Naive thymus-derived CD8-positive, alpha-beta T cell (primary cell): ENCODE results near the gene PRKCD. TPM values are rescaled to one million over a fixed set of nuclear protein-coding genes. Genes with fewer than 3 reads are reported as not detected.
A peak's percentile ranks its signal among the peaks of the same experiment; 100 is the strongest.

Experiments
- ATAC-seq, 2 donors: fragments of 150-1000 bp; cut with Tn5 transposase in 1 of 2; sonication (Bioruptor Pico), chemical (Tn5 transposase) in 1 of 2; 1 replicate in 1 of 2; 2 replicates in 1 of 2; pipeline ENCODE4 v1.10.0; 2021; ENCODE audit warnings: mild to moderate bottlenecking in 2 of 2, moderate library complexity in 2 of 2
- POLR2A ChIA-PET: fragments of 350-600 bp; sonication (Branson Sonifier 250); formaldehyde crosslinking; loops from one replicate; lab custom pipeline; 2021; ENCODE audit warnings: antibody characterized with exemption; lab: Charles Lee
- DNase-seq, 10 donors: peaks; one replicate each; pipeline versions ENCODE4 v3.0.0 to v3.0.0-alpha.2; 2020 to 2022
- H3K27ac Mint-ChIP-seq, 10 donors: one replicate each; pipeline ENCODE4 v1.8.0; 2020 to 2022; ENCODE audit warnings: mild to moderate bottlenecking in 10 of 10, mixed read lengths in 10 of 10, moderate library complexity in 4 of 10, inconsistent platforms in 1 of 10
- H3K27me3 Mint-ChIP-seq, 5 donors: one replicate each; pipeline ENCODE4 v1.8.0; 2021 to 2022; ENCODE audit warnings: mixed read lengths in 5 of 5
- H3K36me3 Mint-ChIP-seq, 3 donors: one replicate each; pipeline ENCODE4 v1.8.0; 2020 to 2022; ENCODE audit warnings: mixed read lengths in 3 of 3, mild to moderate bottlenecking in 2 of 3, inconsistent platforms in 1 of 3
- H3K4me1 Mint-ChIP-seq, 4 donors: one replicate each; pipeline ENCODE4 v1.8.0; 2021 to 2022; ENCODE audit warnings: mixed read lengths in 4 of 4
- H3K4me3 Mint-ChIP-seq, 10 donors: one replicate each; pipeline ENCODE4 v1.8.0; 2020 to 2022; ENCODE audit warnings: mild to moderate bottlenecking in 10 of 10, mixed read lengths in 10 of 10, moderate library complexity in 6 of 10, inconsistent platforms in 1 of 10
- H3K9me3 Mint-ChIP-seq, 9 donors: one replicate each; pipeline ENCODE4 v1.8.0; 2020 to 2022; ENCODE audit warnings: mixed read lengths in 9 of 9, mild to moderate bottlenecking in 3 of 9, inconsistent platforms in 1 of 9, moderate library complexity in 1 of 9
- polyA plus RNA-seq, 3 donors: library from polyadenylated mRNA; unstranded; fragments of 300-500 nt; fragmentation: Illumina TruSeq; gene quantifications; one replicate each; pipeline ENCODE4 v1.2.3, GENCODE V29; 2021
- total RNA-seq, 8 experiments: library from RNA in 2 of 8; stranded (reverse) in 2 of 8; gene quantifications; one replicate each; pipeline ENCODE4 v1.2.3 and lab custom pipeline; 2021 to 2026

Gene PRKCD
- total and polyA plus RNA-seq, 5 experiments from 2014 or later, result 5.5 to 12.2 (median 11.0) TPM

- H3K9me3 Mint-ChIP-seq, result no peaks in the 10 kb centered on the region
- peaks cover 13 to 47% (median 35%) of the 10 kb centered on the region in 4 donors for H3K4me1 Mint-ChIP-seq
- DNase-seq, result no peak
- H3K36me3 Mint-ChIP-seq, result peaks cover 7 to 49% (median 10%) of the 10 kb centered on the region in 3 donors
- no peak overlapping the region for H3K4me3 Mint-ChIP-seq
- H3K27me3 Mint-ChIP-seq, result no peaks in the 10 kb centered on the region
- peak overlapping the region in 1 of 10 donors; percentile 12 for H3K27ac Mint-ChIP-seq
- no peak for ATAC-seq
- POLR2A ChIA-PET, result no interaction called here
Measured at GRCh38 chr3:53126601-53127000, 34.4 kb upstream of the PRKCD start.

- POLR2A ChIA-PET, result interaction anchor here (0.8 to 1.7 kb wide), 4 partner anchors 11 to 126 kb away, joined by 3 to 4 read pairs (median 4); partner anchors contain the start of genes PRKCD and TKT
- H3K4me1 Mint-ChIP-seq, result peaks cover 11 to 37% (median 26%) of the 10 kb centered on the region in 4 donors
- peaks cover 0 to 23% (median 8%) of the 10 kb centered on the region in 3 donors for H3K36me3 Mint-ChIP-seq
- H3K9me3 Mint-ChIP-seq, result no peaks in the 10 kb centered on the region
- DNase-seq (peak in 1 of 10 donors; percentile 4), ATAC-seq (no peak)
- H3K27me3 Mint-ChIP-seq, result no peaks in the 10 kb centered on the region
- H3K4me3 Mint-ChIP-seq, result peak overlapping the region; percentile 87 to 98 (median 93)
- H3K27ac Mint-ChIP-seq, result peak overlapping the region; percentile 97 to 100 (median 99)
Measured at GRCh38 chr3:53129344-53129743, 31.7 kb upstream of the PRKCD start.

- Mint-ChIP-seq H3K4me1 (peaks cover 9 to 37% (median 27%) of the 10 kb centered on the region in 4 donors), H3K4me3 (peak within 1 kb of the TSS; percentile 87 to 98 (median 93)), H3K36me3 (peaks cover 0 to 13% (median 2%) of the 10 kb centered on the region in 3 donors), H3K27ac (peak within 1 kb of the TSS; percentile 97 to 100 (median 99)), H3K9me3 (no peaks in the 10 kb centered on the region), H3K27me3 (no peaks in the 10 kb centered on the region)
- peak; percentile 93 to 94 for ATAC-seq
- peak; percentile 94 to 99 (median 98) for DNase-seq
- POLR2A ChIA-PET, result interaction anchor here (0.5 to 1.9 kb wide), 6 partner anchors 13 to 763 kb away, joined by 4 to 7 read pairs (median 4); partner anchors contain the start of genes PRKCD and TKT
Measured at GRCh38 chr3:53130179-53131061, 30.6 kb upstream of the PRKCD start, which contains the start of gene RFT1. Gene RFT1 (minus strand): TSS chr3:53130435. CDS start chr3:53130400, 35 bp downstream.

- Mint-ChIP-seq H3K4me3 (peak overlapping the region; percentile 87 to 98 (median 93)), H3K36me3 (peaks cover 0 to 6% (median 0%) of the 10 kb centered on the region in 3 donors), H3K9me3 (no peaks in the 10 kb centered on the region), H3K27ac (peak overlapping the region; percentile 97 to 100 (median 99)), H3K27me3 (no peaks in the 10 kb centered on the region), H3K4me1 (peaks cover 9 to 34% (median 27%) of the 10 kb centered on the region in 4 donors)
- POLR2A ChIA-PET, result interaction anchor here (0.5 to 1.9 kb wide), 4 partner anchors 11 to 764 kb away, joined by 3 to 7 read pairs (median 4); partner anchors contain the start of gene PRKCD
- DNase-seq (no peak), ATAC-seq (no peak)
Measured at GRCh38 chr3:53131096-53131495, 29.9 kb upstream of the PRKCD start.

- Mint-ChIP-seq H3K4me1 (peaks cover 9 to 28% (median 26%) of the 10 kb centered on the region in 4 donors), H3K27me3 (no peaks in the 10 kb centered on the region), H3K4me3 (no peak overlapping the region), H3K36me3 (no peaks in the 10 kb centered on the region), H3K9me3 (no peaks in the 10 kb centered on the region), H3K27ac (peak overlapping the region in 8 of 10 donors; percentile 69 to 100 (median 99))
- POLR2A ChIA-PET, result interaction anchor here (0.7 to 1.9 kb wide), 3 partner anchors 9 to 215 kb away, joined by 3 to 7 read pairs (median 4); partner anchors contain the start of genes DCP1A and PRKCD
- no peak for DNase-seq
- no peak for ATAC-seq
Measured at GRCh38 chr3:53132347-53132746, 28.7 kb upstream of the PRKCD start.

- H3K9me3 Mint-ChIP-seq, result no peaks in the 10 kb centered on the region
- POLR2A ChIA-PET, result no interaction called here
- peak; percentile 32 to 33 for ATAC-seq
- DNase-seq, result peak; percentile 27 to 75 (median 44)
- peaks cover 6 to 18% (median 14%) of the 10 kb centered on the region in 4 donors for H3K4me1 Mint-ChIP-seq
- H3K36me3 Mint-ChIP-seq, result no peaks in the 10 kb centered on the region
- H3K27me3 Mint-ChIP-seq, result no peaks in the 10 kb centered on the region
- no peak overlapping the region for H3K4me3 Mint-ChIP-seq
- peak overlapping the region in 3 of 10 donors; percentile 17 to 56 (median 49) for H3K27ac Mint-ChIP-seq
Measured at GRCh38 chr3:53134631-53135232, 26.3 kb upstream of the PRKCD start.

GRCh38 chr3:53137221-53137620 is 23.8 kb upstream of the PRKCD start:
- H3K4me3 Mint-ChIP-seq, result no peak overlapping the region
- POLR2A ChIA-PET, result no interaction called here
- H3K27ac Mint-ChIP-seq, result no peak overlapping the region
- no peaks in the 10 kb centered on the region for H3K36me3 Mint-ChIP-seq
- ATAC-seq (no peak), DNase-seq (no peak)
- no peaks in the 10 kb centered on the region for H3K27me3 Mint-ChIP-seq
- no peaks in the 10 kb centered on the region for H3K9me3 Mint-ChIP-seq
- H3K4me1 Mint-ChIP-seq, result peaks cover 0 to 2% (median 0%) of the 10 kb centered on the region in 4 donors

- ATAC-seq (no peak), DNase-seq (no peak)
- H3K4me3 Mint-ChIP-seq, result no peak overlapping the region
- POLR2A ChIA-PET, result no interaction called here
- H3K27ac Mint-ChIP-seq, result peak overlapping the region in 1 of 10 donors; percentile 8
- no peaks in the 10 kb centered on the region for H3K36me3 Mint-ChIP-seq
- no peaks in the 10 kb centered on the region for H3K27me3 Mint-ChIP-seq
- H3K9me3 Mint-ChIP-seq, result no peaks in the 10 kb centered on the region
- H3K4me1 Mint-ChIP-seq, result peaks cover 0 to 2% (median 0%) of the 10 kb centered on the region in 4 donors
Measured at GRCh38 chr3:53137835-53138446, 23.1 kb upstream of the PRKCD start.

- no peaks in the 10 kb centered on the region for H3K4me1 Mint-ChIP-seq
- POLR2A ChIA-PET, result no interaction called here
- H3K27ac Mint-ChIP-seq, result no peak overlapping the region
- DNase-seq, result peak in 1 of 10 donors; percentile 45
- no peaks in the 10 kb centered on the region for H3K9me3 Mint-ChIP-seq
- no peaks in the 10 kb centered on the region for H3K27me3 Mint-ChIP-seq
- ATAC-seq, result no peak
- no peaks in the 10 kb centered on the region for H3K36me3 Mint-ChIP-seq
- H3K4me3 Mint-ChIP-seq, result no peak overlapping the region
Measured at GRCh38 chr3:53139906-53140846, 20.8 kb upstream of the PRKCD start.

- H3K36me3 Mint-ChIP-seq, result no peaks in the 10 kb centered on the region
- H3K27ac Mint-ChIP-seq, result no peak overlapping the region
- no peaks in the 10 kb centered on the region for H3K9me3 Mint-ChIP-seq
- no peak overlapping the region for H3K4me3 Mint-ChIP-seq
- no peaks in the 10 kb centered on the region for H3K4me1 Mint-ChIP-seq
- peak in 1 of 10 donors; percentile 11 for DNase-seq
- no peaks in the 10 kb centered on the region for H3K27me3 Mint-ChIP-seq
- POLR2A ChIA-PET, result interaction anchor here (0.9 kb wide), 1 partner anchor 9 kb away, joined by 4 read pairs; no protein-coding TSS in a partner anchor
- ATAC-seq, result no peak
Measured at GRCh38 chr3:53140847-53141845, 19.9 kb upstream of the PRKCD start.
